T-helper 1 cell treated with Interleukin-12 subunit alpha and Interleukin-12 subunit beta and Interleukin-4 antibody, amounts not matched to agents 30 ng/mL and 1 ng/mL, for 36 hours (primary cell): ENCODE measurements around the gene SGTA. TPM values are rescaled to one million over a fixed set of nuclear protein-coding genes. Genes with fewer than 3 reads are reported as not detected.

Experiments used
- intact Hi-C: fragments of 100-400 bp; cut with micrococcal nuclease; formaldehyde crosslinking; loops from one replicate; pipeline ENCODE4 v1.15.1; 2024
- total RNA-seq: library from RNA; stranded (reverse); gene quantifications from 2 replicates; pipeline ENCODE4 v1.2.3, GENCODE V29; 2022

The SGTA gene
- total RNA-seq, 1 donor from 2014 or later: 49.2 TPM

GRCh38 chr19:2756477-2756876 is 26.6 kb downstream of the SGTA start:
- intact Hi-C loops: no loop called here

- intact Hi-C loops: no loop called here
Measured at GRCh38 chr19:2755811-2756210, 27.3 kb downstream of the SGTA start.

GRCh38 chr19:2755448-2755705 is 27.7 kb downstream of the SGTA start:
- intact Hi-C loops: no loop called here

- intact Hi-C loops: no loop called here
Measured at GRCh38 chr19:2754659-2755447, 28.2 kb downstream of the SGTA start.

GRCh38 chr19:2751438-2751830 is 31.6 kb downstream of the SGTA start:
- intact Hi-C loops: no loop called here

GRCh38 chr19:2750808-2751437 is 32.1 kb downstream of the SGTA start:
- intact Hi-C loops: no loop called here

GRCh38 chr19:2747349-2747748 is 35.7 kb downstream of the SGTA start:
- intact Hi-C loops: no loop called here

- intact Hi-C loops: no loop called here
Measured at GRCh38 chr19:2744113-2744512, 39.0 kb downstream of the SGTA start.

GRCh38 chr19:2743099-2743498 is 40.0 kb downstream of the SGTA start:
- intact Hi-C loops: no loop called here

GRCh38 chr19:2740314-2740656 is 42.8 kb downstream of the SGTA start:
- intact Hi-C loops: loop anchor here (1.0 kb wide), 5 partner anchors 9 to 101 kb away; partner anchors contain the start of genes GNG7, THOP1, ZNF554 and ZNF555

- intact Hi-C loops: loop anchor here (1.0 kb wide), 5 partner anchors 10 to 102 kb away; partner anchors contain the start of genes GNG7, THOP1, ZNF554 and ZNF555
Measured at GRCh38 chr19:2739602-2740313, 43.3 kb downstream of the SGTA start, which contains the start of gene SLC39A3. TSS of gene SLC39A3 (minus strand) at chr19:2740017. CDS start at chr19:2737257, 2,760 bp downstream.

GRCh38 chr19:2736550-2737190 is 46.4 kb downstream of the SGTA start:
- intact Hi-C loops: no loop called here

- intact Hi-C loops: no loop called here
Measured at GRCh38 chr19:2735374-2735773, 47.7 kb downstream of the SGTA start.

- intact Hi-C loops: no loop called here
Measured at GRCh38 chr19:2734589-2735288, 48.3 kb downstream of the SGTA start.

- intact Hi-C loops: no loop called here
Measured at GRCh38 chr19:2733930-2734588, 49.0 kb downstream of the SGTA start.

- intact Hi-C loops: no loop called here
Measured at GRCh38 chr19:2732883-2733282, 50.2 kb downstream of the SGTA start.

- intact Hi-C loops: no loop called here
Measured at GRCh38 chr19:2732157-2732725, 50.8 kb downstream of the SGTA start.

GRCh38 chr19:2731181-2731995 is 51.7 kb downstream of the SGTA start:
- intact Hi-C loops: no loop called here
